T47D (cell line): ENCODE data around the gene BABAM2.
A peak's percentile ranks its signal among the peaks of the same experiment; 100 is the strongest.
"Not testable (repeated sequence)": the region's sequence is repeated elsewhere in the genome, so short reads cannot be mapped to it uniquely, and the experiment has no call there.

Experiments
- DNase-seq, 2 experiments: peaks; one replicate each; pipeline versions ENCODE4 v3.0.0 to v3.0.0-alpha.2; 2011 to 2012; ENCODE audit warnings: low read depth in 1 of 2, low spot score in 1 of 2
- JUND ChIP-seq: IDR thresholded peaks from 2 replicates; pipeline ENCODE4 v1.6.1; 2012; ENCODE audit warnings: low read depth
- in situ Hi-C: cut with HindIII; loops from 2 replicates; pipeline ENCODE4 v1.10.0; 2016; ENCODE audit warnings: low sequenced_read_pairs, low pct_unique_long_range_greater_than_20kb

Gene BABAM2

GRCh38 chr2:28101123-28101522, 210.6 kb downstream of the BABAM2 start:
- DNase-seq, result no peak
- in situ Hi-C loops, result no loop called here
- TF ChIP-seq JUND, result no peak

GRCh38 chr2:28101892-28102291, 211.4 kb downstream of the BABAM2 start:
- in situ Hi-C loops, result no loop called here
- no peak for DNase-seq
- no peak for TF ChIP-seq JUND

- no peak for DNase-seq
- in situ Hi-C loops, result no loop called here
- TF ChIP-seq JUND, result no peak
These were observed 211.9 kb downstream of the BABAM2 start for GRCh38 chr2:28102455-28102874.

- DNase-seq, result no peak
These were observed 213.1 kb downstream of the BABAM2 start for GRCh38 chr2:28103611-28104010.

GRCh38 chr2:28108143-28108542, 217.6 kb downstream of the BABAM2 start:
- in situ Hi-C loops, result no loop called here
- no peak for DNase-seq
- no peak for TF ChIP-seq JUND

More at GRCh38 chr2:28103611-28104010, 213.1 kb downstream of the BABAM2 start:
- in situ Hi-C loops, result no loop called here
- no peak for TF ChIP-seq JUND

GRCh38 chr2:28113771-28114170, 223.2 kb downstream of the BABAM2 start:
- in situ Hi-C loops, DNase-seq: not testable (repeated sequence)

- DNase-seq, result no peak
- no peak for TF ChIP-seq JUND
- in situ Hi-C loops, result no loop called here
These were observed 226.6 kb downstream of the BABAM2 start for GRCh38 chr2:28117104-28117596.

- TF ChIP-seq JUND, result no peak
- in situ Hi-C loops, result no loop called here
- DNase-seq, result no peak
These were observed 229.1 kb downstream of the BABAM2 start for GRCh38 chr2:28119631-28120030.

- DNase-seq, result no peak
- in situ Hi-C loops, result no loop called here
These were observed 237.9 kb downstream of the BABAM2 start for GRCh38 chr2:28128281-28128950.

GRCh38 chr2:28129955-28130695, 239.6 kb downstream of the BABAM2 start:
- no peak for DNase-seq
- in situ Hi-C loops, result no loop called here
- TF ChIP-seq JUND, result no peak

More at GRCh38 chr2:28128281-28128950, 237.9 kb downstream of the BABAM2 start:
- TF ChIP-seq JUND, result no peak

- in situ Hi-C loops, result no loop called here
- no peak for DNase-seq
- TF ChIP-seq JUND, result no peak
These were observed 243.2 kb downstream of the BABAM2 start for GRCh38 chr2:28133778-28134177.

- no peak for TF ChIP-seq JUND
- in situ Hi-C loops, result no loop called here
- DNase-seq, result peak in 1 of 2 experiments; percentile 54
These were observed 243.8 kb downstream of the BABAM2 start for GRCh38 chr2:28134262-28134812.

GRCh38 chr2:28134857-28135256, 244.3 kb downstream of the BABAM2 start:
- in situ Hi-C loops, result no loop called here
- DNase-seq, result no peak
- TF ChIP-seq JUND, result no peak
